Naive thymus-derived CD4-positive, alpha-beta T cell (primary cell): Measurements from ENCODE around the gene IFITM5. TPM values are rescaled to one million over a fixed set of nuclear protein-coding genes. Genes with fewer than 3 reads are reported as not detected.
A peak's percentile ranks its signal among the peaks of the same experiment; 100 is the strongest.

Source experiments
- ATAC-seq: fragments of 150-1000 bp; cut with Tn5 transposase; 2 replicates; pipeline ENCODE4 v1.10.0; 2021; ENCODE audit warnings: mild to moderate bottlenecking, moderate library complexity
- CTCF ChIA-PET: fragments of 350-600 bp; sonication (Branson Sonifier 250); formaldehyde crosslinking; loops from one replicate; lab custom pipeline; 2021; ENCODE audit warnings: antibody characterized with exemption; lab: Charles Lee
- POLR2A ChIA-PET: fragments of 350-600 bp; sonication (Branson Sonifier 250); formaldehyde crosslinking; loops from one replicate; lab custom pipeline; 2021; ENCODE audit warnings: antibody characterized with exemption, inconsistent platforms; lab: Charles Lee
- DNase-seq, 9 donors: peaks; one replicate each; pipeline versions ENCODE4 v3.0.0 to v3.0.0-alpha.2; 2020 to 2022; ENCODE audit warnings: mixed read lengths in 1 of 9
- H3K27ac ChIP-seq: one replicate; pipeline ENCODE4 v1.7.0; 2013; ENCODE audit warnings: mild to moderate bottlenecking, low read depth, low read length, moderate library complexity
- H3K27me3 ChIP-seq, 2 donors: one replicate each; pipeline ENCODE4 v1.7.0; 2013; ENCODE audit warnings: low read length in 2 of 2, mild to moderate bottlenecking in 2 of 2, moderate library complexity in 2 of 2; ENCODE audit not compliant: control insufficient read depth in 2 of 2, insufficient read depth in 2 of 2
- H3K36me3 ChIP-seq, 3 experiments: 1 replicate in 2 of 3; 2 replicates in 1 of 3; pipeline ENCODE4 v1.7.0; 2013; ENCODE audit warnings: low read length in 3 of 3, mild to moderate bottlenecking in 3 of 3, moderate library complexity in 1 of 3; ENCODE audit not compliant: insufficient read depth in 3 of 3, control insufficient read depth in 2 of 3
- H3K4me1 ChIP-seq, 2 donors: one replicate each; pipeline ENCODE4 v1.7.0; 2013; ENCODE audit warnings: low read length in 2 of 2, mild to moderate bottlenecking in 2 of 2, moderate library complexity in 1 of 2; ENCODE audit not compliant: control insufficient read depth in 2 of 2, insufficient read depth in 2 of 2
- H3K4me3 ChIP-seq: 2 replicates; pipeline ENCODE4 v1.7.0; 2013; ENCODE audit warnings: mild to moderate bottlenecking, low read length
- H3K9me3 ChIP-seq, 3 experiments: 1 replicate in 2 of 3; 2 replicates in 1 of 3; pipeline ENCODE4 v1.7.0; 2013; ENCODE audit warnings: low read length in 3 of 3; ENCODE audit not compliant: control insufficient read depth in 2 of 3
- H3K27ac Mint-ChIP-seq, 9 donors: one replicate each; pipeline ENCODE4 v1.8.0; 2020 to 2022; ENCODE audit warnings: mixed read lengths in 9 of 9, mild to moderate bottlenecking in 8 of 9, moderate library complexity in 5 of 9, inconsistent platforms in 2 of 9
- H3K27me3 Mint-ChIP-seq, 5 donors: one replicate each; pipeline ENCODE4 v1.8.0; 2021 to 2022; ENCODE audit warnings: mixed read lengths in 5 of 5, mild to moderate bottlenecking in 1 of 5
- H3K36me3 Mint-ChIP-seq, 5 donors: one replicate each; pipeline ENCODE4 v1.8.0; 2020 to 2022; ENCODE audit warnings: mixed read lengths in 5 of 5, mild to moderate bottlenecking in 3 of 5, inconsistent platforms in 1 of 5
- H3K4me1 Mint-ChIP-seq, 7 donors: one replicate each; pipeline ENCODE4 v1.8.0; 2020 to 2022; ENCODE audit warnings: mixed read lengths in 7 of 7, mild to moderate bottlenecking in 3 of 7, inconsistent platforms in 1 of 7
- H3K4me3 Mint-ChIP-seq, 10 donors: one replicate each; pipeline ENCODE4 v1.8.0; 2020 to 2022; ENCODE audit warnings: mild to moderate bottlenecking in 10 of 10, mixed read lengths in 10 of 10, moderate library complexity in 6 of 10, inconsistent platforms in 2 of 10
- H3K9me3 Mint-ChIP-seq, 11 donors: one replicate each; pipeline ENCODE4 v1.8.0; 2020 to 2022; ENCODE audit warnings: mixed read lengths in 11 of 11, mild to moderate bottlenecking in 4 of 11, inconsistent platforms in 1 of 11, moderate library complexity in 1 of 11
- intact Hi-C, 2 donors: fragments of 100-400 bp; cut with micrococcal nuclease; formaldehyde crosslinking; loops; one replicate each; pipeline ENCODE4 v1.15.1; 2023
- polyA plus RNA-seq, 2 donors: library from polyadenylated mRNA; unstranded; fragments of 300-500 nt; fragmentation: Illumina TruSeq; gene quantifications; one replicate each; pipeline ENCODE4 v1.2.3, GENCODE V29; 2021
- total RNA-seq, 6 experiments: library from RNA in 5 of 6; stranded (reverse) in 5 of 6; gene quantifications; 1 replicate in 5 of 6; 2 replicates in 1 of 6; pipeline ENCODE4 v1.2.3 and lab custom pipeline; 2021 to 2026

The IFITM5 gene
- total and polyA plus RNA-seq, 7 experiments from 2014 or later, result not detected

DNA sequence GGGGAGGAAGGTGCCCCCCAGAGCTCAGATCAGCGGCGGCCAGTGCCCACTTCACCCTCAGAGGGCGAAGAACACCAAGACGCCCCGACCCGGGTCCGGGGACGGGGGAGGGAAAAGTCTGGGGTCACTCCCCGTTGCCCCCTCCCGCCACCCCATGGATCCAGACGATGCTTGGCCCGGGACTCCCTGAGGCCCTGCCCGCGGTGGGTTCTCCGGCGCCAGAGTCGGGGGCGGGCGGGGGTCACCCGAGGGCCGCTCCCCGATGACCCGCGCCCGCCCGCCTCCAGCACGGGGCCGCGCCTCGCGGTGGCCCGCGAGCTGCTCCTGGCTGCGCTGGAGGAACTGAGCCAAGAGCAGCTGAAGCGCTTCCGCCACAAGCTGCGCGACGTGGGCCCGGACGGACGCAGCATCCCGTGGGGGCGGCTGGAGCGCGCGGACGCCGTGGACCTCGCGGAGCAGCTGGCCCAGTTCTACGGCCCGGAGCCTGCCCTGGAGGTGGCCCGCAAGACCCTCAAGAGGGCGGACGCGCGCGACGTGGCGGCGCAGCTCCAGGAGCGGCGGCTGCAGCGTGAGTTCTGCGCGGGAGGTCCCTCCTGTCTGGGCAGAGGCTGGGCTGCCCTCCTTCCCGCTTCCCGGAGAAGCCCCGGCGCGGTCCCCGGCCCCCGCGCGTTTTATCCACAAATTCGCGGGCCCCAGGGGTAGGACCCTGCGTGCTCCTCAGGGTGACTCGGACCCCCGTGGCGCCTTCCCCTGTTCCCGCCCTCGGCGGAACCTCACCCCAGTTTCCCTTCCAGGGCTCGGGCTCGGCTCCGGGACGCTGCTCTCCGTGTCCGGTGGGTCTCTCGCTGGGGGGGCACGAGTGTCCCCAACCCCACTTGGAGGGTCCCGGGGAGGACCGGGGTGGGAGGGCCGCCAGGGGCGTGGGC, 20.0 kb downstream of the IFITM5 start:
- Mint-ChIP-seq H3K9me3 (peaks cover 0 to 11% (median 2%) of the 10 kb centered on the region in 11 donors), H3K27ac (peak overlapping the region in 6 of 9 donors; percentile 82 to 93 (median 88)), H3K4me1 (peaks cover 39 to 68% (median 53%) of the 10 kb centered on the region in 7 donors), H3K27me3 (peaks cover 0 to 55% (median 0%) of the 10 kb centered on the region in 5 donors), H3K4me3 (peak overlapping the region; percentile 80 to 93 (median 88)), H3K36me3 (peaks cover 0 to 52% (median 14%) of the 10 kb centered on the region in 5 donors)
- H3K27me3 ChIP-seq, result no peaks in the 10 kb centered on the region
- H3K9me3 ChIP-seq, result no peaks in the 10 kb centered on the region
- DNase-seq, result peak in 4 of 9 donors; percentile 12 to 35 (median 28)
- peak overlapping the region; percentile 61 for H3K27ac ChIP-seq
- peaks cover 22% of the 10 kb centered on the region in 2 donors for H3K4me1 ChIP-seq
- CTCF ChIA-PET, result interaction anchor here (0.7 to 5.0 kb wide), 5 partner anchors 11 to 92 kb away, joined by 3 to 34 read pairs (median 3); no protein-coding TSS in a partner anchor
- peak; percentile 48 for ATAC-seq
- POLR2A ChIA-PET, result interaction anchor here (0.6 to 15.1 kb wide), 20 partner anchors 3 to 256 kb away, joined by 3 to 330 read pairs (median 5); partner anchors contain the start of genes BET1L, HRAS, IFITM2 and NLRP6
- intact Hi-C loops, result no loop called here
- peak overlapping the region; percentile 52 for H3K4me3 ChIP-seq
- no peaks in the 10 kb centered on the region for H3K36me3 ChIP-seq

- peaks cover 36 to 62% (median 47%) of the 10 kb centered on the region in 7 donors for H3K4me1 Mint-ChIP-seq
- H3K27me3 ChIP-seq, result no peaks in the 10 kb centered on the region
- ChIA-PET CTCF (interaction anchor here (0.6 to 5.0 kb wide), 6 partner anchors 10 to 481 kb away, joined by 3 to 34 read pairs (median 3); no protein-coding TSS in a partner anchor), POLR2A (interaction anchor here (0.6 to 15.1 kb wide), 13 partner anchors 2 to 129 kb away, joined by 3 to 330 read pairs (median 4); partner anchors contain the start of genes BET1L, NLRP6, PGGHG and RIC8A)
- H3K27me3 Mint-ChIP-seq, result peaks cover 0 to 58% (median 0%) of the 10 kb centered on the region in 5 donors
- peaks cover 0 to 47% (median 11%) of the 10 kb centered on the region in 5 donors for H3K36me3 Mint-ChIP-seq
- H3K27ac Mint-ChIP-seq, result peak within 1 kb of the TSS in 8 of 9 donors; percentile 82 to 93 (median 89)
- ATAC-seq (no peak), DNase-seq (peak in 2 of 9 donors; percentile 22 to 32)
- no peaks in the 10 kb centered on the region for H3K36me3 ChIP-seq
- peak within 1 kb of the TSS; percentile 61 for H3K27ac ChIP-seq
- peaks cover 22% of the 10 kb centered on the region in 2 donors for H3K4me1 ChIP-seq
- intact Hi-C loops, result no loop called here
- H3K9me3 Mint-ChIP-seq, result peaks cover 0 to 11% (median 2%) of the 10 kb centered on the region in 11 donors
- no peaks in the 10 kb centered on the region for H3K9me3 ChIP-seq
- peak within 1 kb of the TSS; percentile 52 for H3K4me3 ChIP-seq
- H3K4me3 Mint-ChIP-seq, result peak within 1 kb of the TSS; percentile 70 to 93 (median 87)
Measured at GRCh38 chr11:278001-278951, 21.1 kb downstream of the IFITM5 start, which contains the start of gene NLRP6. NLRP6 (plus strand) TSS chr11:278407; CDS start chr11:278570, 163 bp downstream.

DNA sequence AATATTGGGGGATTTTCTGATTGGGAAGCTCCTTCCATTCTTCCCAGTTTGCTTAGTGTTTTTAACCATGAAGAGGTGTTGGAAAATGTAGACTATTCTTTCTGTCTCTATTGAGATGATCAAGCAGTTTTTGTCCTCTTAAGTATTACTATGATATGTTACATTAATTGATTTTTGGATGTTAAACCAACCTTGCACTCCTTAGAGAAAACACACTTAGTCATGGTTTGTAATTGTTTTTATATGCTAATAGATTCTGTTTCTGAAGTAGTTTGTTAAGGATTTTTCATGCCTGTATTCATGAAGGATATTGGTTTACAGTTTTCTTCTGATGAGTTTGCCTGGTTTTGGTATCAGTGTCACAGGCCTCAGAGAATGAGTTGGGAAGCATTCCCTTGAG, 23.1 kb downstream of the IFITM5 start:
- H3K36me3 Mint-ChIP-seq, result peaks cover 0 to 31% (median 11%) of the 10 kb centered on the region in 5 donors
- peak overlapping the region in 6 of 9 donors; percentile 72 to 91 (median 87) for H3K27ac Mint-ChIP-seq
- peaks cover 0 to 11% (median 2%) of the 10 kb centered on the region in 11 donors for H3K9me3 Mint-ChIP-seq
- H3K4me1 Mint-ChIP-seq, result peaks cover 25 to 46% (median 31%) of the 10 kb centered on the region in 7 donors
- peaks cover 0 to 42% (median 0%) of the 10 kb centered on the region in 5 donors for H3K27me3 Mint-ChIP-seq
- H3K27me3 ChIP-seq, result no peaks in the 10 kb centered on the region
- no peak for ATAC-seq
- H3K9me3 ChIP-seq, result no peaks in the 10 kb centered on the region
- no peak overlapping the region for H3K4me3 ChIP-seq
- no peaks in the 10 kb centered on the region for H3K36me3 ChIP-seq
- no peak for DNase-seq
- no peak overlapping the region for H3K27ac ChIP-seq
- H3K4me3 Mint-ChIP-seq, result peak overlapping the region in 1 of 10 donors; percentile 74
- ChIA-PET CTCF (no interaction called here), POLR2A (interaction anchor here (0.6 to 14.9 kb wide), 5 partner anchors 9 to 83 kb away, joined by 3 to 330 read pairs (median 5); partner anchors contain the start of genes NLRP6 and PGGHG)
- peaks cover 6 to 13% of the 10 kb centered on the region in 2 donors for H3K4me1 ChIP-seq
- intact Hi-C loops, result no loop called here

GRCh38 chr11:272931-273198, 26.5 kb downstream of the IFITM5 start:
- Histone ChIP-seq H3K27me3 (no peaks in the 10 kb centered on the region), H3K36me3 (no peaks in the 10 kb centered on the region), H3K9me3 (no peaks in the 10 kb centered on the region), H3K27ac (no peak overlapping the region), H3K4me1 (peaks cover 20 to 22% of the 10 kb centered on the region in 2 donors), H3K4me3 (no peak overlapping the region)
- peak overlapping the region in 6 of 9 donors; percentile 32 to 91 (median 74) for H3K27ac Mint-ChIP-seq
- no peak for DNase-seq
- H3K36me3 Mint-ChIP-seq, result peaks cover 0 to 21% (median 11%) of the 10 kb centered on the region in 5 donors
- CTCF ChIA-PET, result interaction anchor here (1.1 to 1.4 kb wide), 2 partner anchors 13 to 22 kb away, joined by 3 read pairs; no protein-coding TSS in a partner anchor
- POLR2A ChIA-PET, result interaction anchor here (1.7 to 13.0 kb wide), 3 partner anchors 13 to 177 kb away, joined by 4 to 192 read pairs (median 4); partner anchors contain the start of genes NLRP6, PGGHG and PTDSS2
- H3K27me3 Mint-ChIP-seq, result peaks cover 0 to 31% (median 0%) of the 10 kb centered on the region in 5 donors
- intact Hi-C loops, result no loop called here
- H3K4me3 Mint-ChIP-seq, result no peak overlapping the region
- peaks cover 29 to 58% (median 38%) of the 10 kb centered on the region in 7 donors for H3K4me1 Mint-ChIP-seq
- peaks cover 0 to 11% (median 0%) of the 10 kb centered on the region in 11 donors for H3K9me3 Mint-ChIP-seq
- ATAC-seq, result no peak

- Mint-ChIP-seq H3K4me1 (peaks cover 25 to 58% (median 37%) of the 10 kb centered on the region in 7 donors), H3K27ac (peak overlapping the region; percentile 32 to 91 (median 76)), H3K4me3 (peak overlapping the region in 1 of 10 donors; percentile 56), H3K9me3 (peaks cover 0 to 10% (median 0%) of the 10 kb centered on the region in 11 donors), H3K27me3 (peaks cover 0 to 27% (median 0%) of the 10 kb centered on the region in 5 donors), H3K36me3 (peaks cover 0 to 17% (median 11%) of the 10 kb centered on the region in 5 donors)
- ChIA-PET CTCF (interaction anchor here (1.1 kb wide), 2 partner anchors 22 to 32 kb away, joined by 3 read pairs; no protein-coding TSS in a partner anchor), POLR2A (interaction anchor here (0.6 to 13.0 kb wide), 8 partner anchors 13 to 178 kb away, joined by 3 to 192 read pairs (median 3); partner anchors contain the start of genes BET1L, NLRP6, PGGHG and PTDSS2)
- H3K4me1 ChIP-seq, result peaks cover 24 to 26% of the 10 kb centered on the region in 2 donors
- intact Hi-C loops, result no loop called here
- no peaks in the 10 kb centered on the region for H3K36me3 ChIP-seq
- H3K27me3 ChIP-seq, result no peaks in the 10 kb centered on the region
- peak in 1 of 9 donors; percentile 12 for DNase-seq
- no peaks in the 10 kb centered on the region for H3K9me3 ChIP-seq
- H3K4me3 ChIP-seq, result no peak overlapping the region
- H3K27ac ChIP-seq, result no peak overlapping the region
- ATAC-seq, result no peak
Measured at GRCh38 chr11:272195-272930, 27.0 kb downstream of the IFITM5 start.
